Measurements from ENCODE around the gene MAX. TPM values are rescaled to one million over a fixed set of nuclear protein-coding genes. Genes with fewer than 3 reads are reported as not detected.

MAX gene, protein sequence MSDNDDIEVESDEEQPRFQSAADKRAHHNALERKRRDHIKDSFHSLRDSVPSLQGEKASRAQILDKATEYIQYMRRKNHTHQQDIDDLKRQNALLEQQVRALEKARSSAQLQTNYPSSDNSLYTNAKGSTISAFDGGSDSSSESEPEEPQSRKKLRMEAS
- total RNA-seq, result 41.8 and 52.8 TPM in 2 replicates

DNA sequence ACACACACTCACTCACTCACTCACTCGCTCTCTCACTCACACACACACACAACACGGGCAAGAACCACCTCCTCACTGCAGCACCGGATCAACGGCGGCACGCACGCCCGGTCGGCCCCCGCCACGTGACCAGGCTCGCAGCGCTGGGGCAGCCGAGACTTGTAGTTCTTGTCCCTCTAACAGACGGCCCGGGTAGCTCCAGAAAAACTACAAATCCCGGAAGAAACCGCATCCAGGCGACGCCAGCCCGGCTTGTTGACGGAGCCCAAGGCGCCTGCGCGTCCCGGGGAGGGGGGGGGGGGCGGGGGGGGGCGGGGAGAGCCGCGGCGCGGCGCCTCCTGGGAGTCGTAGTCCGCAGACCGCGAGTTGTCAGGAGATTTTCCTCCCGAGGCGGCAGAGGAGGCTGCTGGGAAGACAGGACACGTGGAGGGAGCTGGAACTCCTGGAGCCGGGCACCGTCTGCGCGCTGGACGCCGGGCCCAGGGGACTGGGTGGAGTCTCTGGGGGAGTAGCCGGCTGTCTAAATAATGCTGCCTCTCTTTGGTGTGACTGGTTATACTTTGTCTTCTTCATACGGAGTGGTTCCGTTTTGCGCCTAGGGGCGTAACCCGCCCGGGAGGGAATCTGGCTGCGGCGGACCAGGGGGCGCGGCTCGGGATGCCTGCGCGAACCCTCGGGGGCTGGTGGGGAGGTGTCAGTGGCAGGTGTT lies at the start of gene MAX:
MAX (minus strand) TSS at position 77 of the 709 bp plus-strand sequence. CDS start 178 bp downstream, outside the sequence.

Other genes with a start within 250 kb of the MAX start
- not detected in 2 replicates for gene SPTB, start 222.6 kb downstream of the MAX start, total RNA-seq
- gene CHURC1, start 188.1 kb downstream of the MAX start, total RNA-seq, result 48.7 and 52.3 TPM in 2 replicates
- not detected in 2 replicates for gene GPX2, start 159.8 kb downstream of the MAX start, total RNA-seq
- gene RAB15, start 130.2 kb downstream of the MAX start, total RNA-seq, result 11.4 and 13.3 TPM in 2 replicates
- gene FNTB, start 115.6 kb downstream of the MAX start, total RNA-seq, result 16.0 and 17.7 TPM in 2 replicates